Osteoblast (primary cell): ENCODE data around the gene CCSAP. TPM values are rescaled to one million over a fixed set of nuclear protein-coding genes. Genes with fewer than 3 reads are reported as not detected.

Experiments
- DNase-seq: peaks from one replicate; pipeline ENCODE4 v3.0.0; 2011; ENCODE audit warnings: low spot score, mixed read lengths; ENCODE audit not compliant: insufficient read length; ENCODE audit errors: missing footprints
- H2AFZ ChIP-seq: 2 replicates; pipeline ENCODE4 v1.6.0; 2011; ENCODE audit warnings: mild to moderate bottlenecking, low read length
- H3K27ac ChIP-seq: 2 replicates; pipeline ENCODE4 v1.5.1; 2011; ENCODE audit warnings: mild to moderate bottlenecking, low read depth, low read length, moderate library complexity
- H3K27me3 ChIP-seq: 2 replicates; pipeline ENCODE4 v1.6.0; 2012; ENCODE audit warnings: mild to moderate bottlenecking, control low read depth, inconsistent platforms, low read length, moderate library complexity; ENCODE audit not compliant: insufficient read depth
- H3K36me3 ChIP-seq: 2 replicates; pipeline ENCODE4 v1.5.1; 2011; ENCODE audit warnings: mild to moderate bottlenecking, low read length, control low read depth, moderate library complexity; ENCODE audit not compliant: insufficient read depth
- H3K4me1 ChIP-seq: 2 replicates; pipeline ENCODE4 v1.5.1; 2011; ENCODE audit warnings: mild to moderate bottlenecking, low read length, control low read depth, moderate library complexity; ENCODE audit not compliant: insufficient read depth
- H3K4me2 ChIP-seq: 2 replicates; pipeline ENCODE4 v1.6.0; 2011; ENCODE audit warnings: mild to moderate bottlenecking, low read length; ENCODE audit not compliant: insufficient read depth
- H3K4me3 ChIP-seq: fragments of 200-600 bp; sonication (generic); 3 replicates; pipeline ENCODE4 v1.5.1; 2012; ENCODE audit warnings: mild to moderate bottlenecking, low read length, inconsistent platforms; ENCODE audit not compliant: insufficient read depth
- H3K79me2 ChIP-seq: 2 replicates; pipeline ENCODE4 v1.6.0; 2012; ENCODE audit warnings: mild to moderate bottlenecking, low read length, control low read depth, inconsistent platforms; ENCODE audit not compliant: insufficient read depth
- H3K9me3 ChIP-seq: 2 replicates; pipeline ENCODE4 v1.5.1; 2011; ENCODE audit warnings: low read depth, low read length, control low read depth
- H4K20me1 ChIP-seq: 2 replicates; pipeline ENCODE4 v1.6.0; 2012; ENCODE audit warnings: mild to moderate bottlenecking, low read length, control low read depth; ENCODE audit not compliant: insufficient read depth
- total RNA-seq: library from RNA; depleted of rRNA; stranded (reverse); fragments of >200 nt; gene quantifications from 2 replicates; pipeline ENCODE4 v1.2.3, GENCODE V29; 2012
- TF ChIP-seq, protein P1 (sequence below): IDR thresholded peaks from 2 replicates; pipeline ENCODE4 v1.5.1; 2011; ENCODE audit warnings: mild to moderate bottlenecking, low read depth, low read length, moderate library complexity; ENCODE audit errors: extremely low read depth

CCSAP gene
- total RNA-seq, 1 donor, result 9.4 TPM

- Histone ChIP-seq H3K4me1 (peaks cover 7% of the 10 kb centered on the region), H3K36me3 (peaks cover 28% of the 10 kb centered on the region), H3K4me3 (no peak overlapping the region), H3K27me3 (no peaks in the 10 kb centered on the region), H4K20me1 (no peaks in the 10 kb centered on the region), H3K79me2 (no peaks in the 10 kb centered on the region), H3K9me3 (no peaks in the 10 kb centered on the region), H3K4me2 (no peak overlapping the region), H2AFZ (no peak overlapping the region), H3K27ac (no peak overlapping the region)
- no peak for DNase-seq
- TF ChIP-seq, protein P1, sequence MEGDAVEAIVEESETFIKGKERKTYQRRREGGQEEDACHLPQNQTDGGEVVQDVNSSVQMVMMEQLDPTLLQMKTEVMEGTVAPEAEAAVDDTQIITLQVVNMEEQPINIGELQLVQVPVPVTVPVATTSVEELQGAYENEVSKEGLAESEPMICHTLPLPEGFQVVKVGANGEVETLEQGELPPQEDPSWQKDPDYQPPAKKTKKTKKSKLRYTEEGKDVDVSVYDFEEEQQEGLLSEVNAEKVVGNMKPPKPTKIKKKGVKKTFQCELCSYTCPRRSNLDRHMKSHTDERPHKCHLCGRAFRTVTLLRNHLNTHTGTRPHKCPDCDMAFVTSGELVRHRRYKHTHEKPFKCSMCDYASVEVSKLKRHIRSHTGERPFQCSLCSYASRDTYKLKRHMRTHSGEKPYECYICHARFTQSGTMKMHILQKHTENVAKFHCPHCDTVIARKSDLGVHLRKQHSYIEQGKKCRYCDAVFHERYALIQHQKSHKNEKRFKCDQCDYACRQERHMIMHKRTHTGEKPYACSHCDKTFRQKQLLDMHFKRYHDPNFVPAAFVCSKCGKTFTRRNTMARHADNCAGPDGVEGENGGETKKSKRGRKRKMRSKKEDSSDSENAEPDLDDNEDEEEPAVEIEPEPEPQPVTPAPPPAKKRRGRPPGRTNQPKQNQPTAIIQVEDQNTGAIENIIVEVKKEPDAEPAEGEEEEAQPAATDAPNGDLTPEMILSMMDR, result no peak
Measured at GRCh38 chr1:229298420-229298819, 44.4 kb downstream of the CCSAP start.

- Histone ChIP-seq H2AFZ (no peak overlapping the region), H3K4me3 (no peak overlapping the region), H3K9me3 (no peaks in the 10 kb centered on the region), H3K27me3 (no peaks in the 10 kb centered on the region), H3K4me2 (no peak overlapping the region), H3K36me3 (peaks cover 28% of the 10 kb centered on the region), H3K27ac (no peak overlapping the region), H4K20me1 (no peaks in the 10 kb centered on the region), H3K4me1 (peaks cover 7% of the 10 kb centered on the region), H3K79me2 (no peaks in the 10 kb centered on the region)
- TF ChIP-seq, protein P1, result no peak
- DNase-seq, result no peak
Measured at GRCh38 chr1:229297746-229298145, 45.1 kb downstream of the CCSAP start.

DNA sequence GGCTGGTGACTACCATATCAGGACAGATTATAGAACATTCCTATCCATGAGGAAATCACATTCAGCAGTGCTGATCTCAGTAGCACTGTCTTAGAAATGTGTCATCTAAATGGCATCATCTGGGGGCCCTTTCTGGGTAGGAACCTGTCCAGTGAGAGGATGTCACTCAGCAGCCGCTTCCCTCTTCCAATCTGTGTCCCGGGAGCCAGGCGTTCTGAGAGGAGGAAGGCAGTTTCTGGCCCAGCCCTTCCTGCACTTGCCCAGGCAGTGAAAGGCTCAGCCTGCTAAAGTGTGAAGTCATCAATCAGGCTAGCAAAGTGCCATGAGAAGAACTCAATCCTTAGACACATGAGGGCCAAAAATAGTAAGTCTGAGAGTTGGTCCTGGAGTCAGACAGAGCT is 46.3 kb downstream of the CCSAP start:
- Histone ChIP-seq H3K27me3 (no peaks in the 10 kb centered on the region), H3K9me3 (no peaks in the 10 kb centered on the region), H2AFZ (no peak overlapping the region), H3K36me3 (peaks cover 28% of the 10 kb centered on the region), H3K4me1 (peaks cover 7% of the 10 kb centered on the region), H3K4me3 (no peak overlapping the region), H4K20me1 (no peaks in the 10 kb centered on the region), H3K79me2 (no peaks in the 10 kb centered on the region), H3K27ac (peak overlapping the region; percentile 50), H3K4me2 (no peak overlapping the region)
- TF ChIP-seq, protein P1, result no peak
- DNase-seq, result peak; percentile 79

GRCh38 chr1:229295745-229296144 is 47.1 kb downstream of the CCSAP start:
- no peak overlapping the region for H3K4me2 ChIP-seq
- TF ChIP-seq, protein P1, result no peak
- no peaks in the 10 kb centered on the region for H4K20me1 ChIP-seq
- DNase-seq, result no peak
- H3K4me1 ChIP-seq, result peaks cover 7% of the 10 kb centered on the region
- H3K36me3 ChIP-seq, result peaks cover 22% of the 10 kb centered on the region
- no peak overlapping the region for H3K27ac ChIP-seq
- H3K4me3 ChIP-seq, result no peak overlapping the region
- no peaks in the 10 kb centered on the region for H3K79me2 ChIP-seq
- H2AFZ ChIP-seq, result no peak overlapping the region
- H3K9me3 ChIP-seq, result no peaks in the 10 kb centered on the region
- no peaks in the 10 kb centered on the region for H3K27me3 ChIP-seq
